Keratinocyte (primary cell): ENCODE results near the gene SUN5. TPM values are rescaled to one million over a fixed set of nuclear protein-coding genes. Genes with fewer than 3 reads are reported as not detected.

Source experiments
- DNase-seq: peaks from one replicate; pipeline ENCODE4 v3.0.0-alpha.2; 2011; ENCODE audit warnings: low read depth, missing footprints, low spot score
- FAIRE-seq: peaks from 2 replicates; lab custom pipeline; 2011; peaks lifted over from hg19 to GRCh38; lab: Jason Lieb, UNC
- H2AFZ ChIP-seq: 2 replicates; pipeline ENCODE4 v1.6.0; 2012; ENCODE audit warnings: low read length, control low read depth, inconsistent platforms; ENCODE audit not compliant: control insufficient read depth
- H3K27ac ChIP-seq: 2 replicates; pipeline ENCODE4 v1.5.1; 2011; ENCODE audit warnings: low read length; ENCODE audit not compliant: control insufficient read depth, insufficient read depth
- H3K27me3 ChIP-seq: 3 replicates; pipeline ENCODE4 v1.6.0; 2011; ENCODE audit warnings: low read length; ENCODE audit not compliant: control insufficient read depth, insufficient read depth; ENCODE audit errors: extremely low read depth
- H3K36me3 ChIP-seq, 2 experiments: 2 replicates in 1 of 2; 3 replicates in 1 of 2; pipeline ENCODE4 v1.5.1; 2011; ENCODE audit warnings: low read length in 2 of 2, mild to moderate bottlenecking in 1 of 2; ENCODE audit not compliant: control insufficient read depth in 2 of 2, insufficient read depth in 2 of 2; ENCODE audit errors: extremely low read depth in 1 of 2
- H3K4me1 ChIP-seq: 3 replicates; pipeline ENCODE4 v1.5.1; 2011; ENCODE audit warnings: low read length; ENCODE audit not compliant: control insufficient read depth, insufficient read depth; ENCODE audit errors: extremely low read depth
- H3K4me2 ChIP-seq: 3 replicates; pipeline ENCODE4 v1.6.0; 2011; ENCODE audit warnings: low read depth, low read length; ENCODE audit not compliant: control insufficient read depth, insufficient read depth; ENCODE audit errors: extremely low read depth
- H3K4me3 ChIP-seq, 3 experiments: fragments of 200-600 bp in 1 of 3; sonication (generic) in 1 of 3; 2 replicates in 2 of 3; 3 replicates in 1 of 3; pipeline ENCODE4 v1.5.1; 2011 to 2016; ENCODE audit warnings: low read length in 3 of 3, mild to moderate bottlenecking in 3 of 3, control low read depth in 2 of 3, inconsistent platforms in 1 of 3, low read depth in 1 of 3, mixed read lengths in 1 of 3, mixed run types in 1 of 3, moderate library complexity in 1 of 3; ENCODE audit not compliant: control insufficient read depth in 2 of 3, insufficient read depth in 2 of 3; ENCODE audit errors: extremely low read depth in 1 of 3
- H3K79me2 ChIP-seq: 2 replicates; pipeline ENCODE4 v1.6.0; 2012; ENCODE audit warnings: low read length; ENCODE audit not compliant: control insufficient read depth, insufficient read depth
- H3K9ac ChIP-seq: 3 replicates; pipeline ENCODE4 v1.6.0; 2011; ENCODE audit warnings: low read length; ENCODE audit not compliant: control insufficient read depth, insufficient read depth; ENCODE audit errors: extremely low read depth
- H3K9me1 ChIP-seq: 3 replicates; pipeline ENCODE4 v1.6.0; 2011; ENCODE audit warnings: low read length; ENCODE audit not compliant: control insufficient read depth, insufficient read depth; ENCODE audit errors: extremely low read depth
- H3K9me3 ChIP-seq: 2 replicates; pipeline ENCODE4 v1.5.1; 2012; ENCODE audit warnings: low read depth, low read length; ENCODE audit not compliant: control insufficient read depth
- H4K20me1 ChIP-seq: 3 replicates; pipeline ENCODE4 v1.6.0; 2011; ENCODE audit warnings: low read length; ENCODE audit not compliant: control insufficient read depth, insufficient read depth; ENCODE audit errors: extremely low read depth
- EZH2 ChIP-seq: IDR thresholded peaks from one replicate; pipeline ENCODE4 v1.6.1; 2012; ENCODE audit warnings: inconsistent platforms, mild to moderate bottlenecking, low read length, moderate library complexity
- dilution Hi-C: fragments of 300-500 bp; cut with MboI; formaldehyde crosslinking; loops from one replicate; pipeline ENCODE4 v1.7.0; 2020; ENCODE audit warnings: low sequenced_read_pairs; ENCODE audit not compliant: extremely low pct_ligation_motif_present
- polyA plus RNA-seq, 5 experiments: library from polyadenylated mRNA; depleted of rRNA in 3 of 5; stranded (reverse) in 3 of 5; stranded (forward) in 1 of 5; unstranded in 1 of 5; fragments of >200 nt; gene quantifications; 1 replicate in 1 of 5; 2 replicates in 3 of 5; 3 replicates in 1 of 5; pipeline versions ENCODE4 v1.2.1 to v1.2.3, GENCODE V29; 2011 to 2012; ENCODE audit warnings: missing spikeins in 2 of 5, low read depth in 1 of 5, low replicate concordance in 1 of 5
- TF ChIP-seq, protein P1 (sequence below), 3 experiments: IDR thresholded peaks in 1 of 3; conservative IDR thresholded peaks in 1 of 3; optimal IDR thresholded peaks in 1 of 3; 2 replicates in 2 of 3; 3 replicates in 1 of 3; pipeline versions ENCODE3 to v1.5.1; 2011; ENCODE audit warnings: low read length in 3 of 3, mild to moderate bottlenecking in 3 of 3, moderate library complexity in 2 of 3, control low read depth in 1 of 3, inconsistent platforms in 1 of 3; ENCODE audit not compliant: insufficient read depth in 2 of 3; ENCODE audit errors: extremely low read depth in 1 of 3

The SUN5 gene
- polyA plus RNA-seq, 1 donor (not counting 4 experiments of a cell fraction or from before 2014, with no cell fraction given): not detected

DNA sequence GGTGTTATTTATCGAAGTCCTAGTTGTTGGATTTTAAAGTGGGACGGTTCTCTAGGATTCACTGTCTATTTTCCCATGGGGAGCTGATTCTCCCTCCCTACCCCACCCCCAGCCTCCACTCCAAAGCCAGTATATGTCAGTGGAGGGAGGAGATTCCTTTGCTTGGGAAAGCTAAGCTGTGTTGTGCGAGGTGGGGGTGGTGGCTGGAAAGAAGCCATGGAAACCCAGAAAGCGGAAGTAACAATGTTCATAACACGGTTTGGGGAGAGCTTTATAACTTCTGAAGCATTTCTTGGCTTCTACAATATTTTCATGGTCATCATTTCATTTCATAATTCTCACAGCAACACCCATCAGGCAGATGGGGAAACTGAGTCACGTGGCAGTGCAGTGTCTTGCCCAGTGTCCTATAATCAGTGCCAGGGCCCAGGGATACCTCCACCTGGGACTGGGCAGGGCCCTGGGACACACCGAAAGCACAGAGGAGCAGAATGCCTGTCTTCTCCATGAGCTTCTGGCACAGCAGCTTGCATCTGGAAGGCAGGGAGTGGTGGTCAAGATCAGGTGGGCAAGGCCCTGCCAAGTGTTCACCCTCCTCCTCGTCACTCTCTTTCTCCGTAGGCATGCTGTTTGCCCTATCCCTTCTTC lies 4.5 kb downstream of the SUN5 start:
- no peak for DNase-seq
- Histone ChIP-seq H3K79me2 (no peaks in the 10 kb centered on the region), H4K20me1 (no peaks in the 10 kb centered on the region), H2AFZ (no peak overlapping the region), H3K9me3 (no peaks in the 10 kb centered on the region), H3K4me2 (no peak overlapping the region), H3K4me3 (no peak overlapping the region), H3K4me1 (no peaks in the 10 kb centered on the region), H3K9me1 (no peaks in the 10 kb centered on the region), H3K27ac (no peak overlapping the region), H3K36me3 (no peaks in the 10 kb centered on the region), H3K9ac (no peak overlapping the region), H3K27me3 (no peaks in the 10 kb centered on the region)
- dilution Hi-C loops: no loop called here
- FAIRE-seq: no peak
- TF ChIP-seq, protein P1, sequence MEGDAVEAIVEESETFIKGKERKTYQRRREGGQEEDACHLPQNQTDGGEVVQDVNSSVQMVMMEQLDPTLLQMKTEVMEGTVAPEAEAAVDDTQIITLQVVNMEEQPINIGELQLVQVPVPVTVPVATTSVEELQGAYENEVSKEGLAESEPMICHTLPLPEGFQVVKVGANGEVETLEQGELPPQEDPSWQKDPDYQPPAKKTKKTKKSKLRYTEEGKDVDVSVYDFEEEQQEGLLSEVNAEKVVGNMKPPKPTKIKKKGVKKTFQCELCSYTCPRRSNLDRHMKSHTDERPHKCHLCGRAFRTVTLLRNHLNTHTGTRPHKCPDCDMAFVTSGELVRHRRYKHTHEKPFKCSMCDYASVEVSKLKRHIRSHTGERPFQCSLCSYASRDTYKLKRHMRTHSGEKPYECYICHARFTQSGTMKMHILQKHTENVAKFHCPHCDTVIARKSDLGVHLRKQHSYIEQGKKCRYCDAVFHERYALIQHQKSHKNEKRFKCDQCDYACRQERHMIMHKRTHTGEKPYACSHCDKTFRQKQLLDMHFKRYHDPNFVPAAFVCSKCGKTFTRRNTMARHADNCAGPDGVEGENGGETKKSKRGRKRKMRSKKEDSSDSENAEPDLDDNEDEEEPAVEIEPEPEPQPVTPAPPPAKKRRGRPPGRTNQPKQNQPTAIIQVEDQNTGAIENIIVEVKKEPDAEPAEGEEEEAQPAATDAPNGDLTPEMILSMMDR (optimal IDR thresholded peaks at IDR 0.05 in 1 of 3, IDR thresholded peaks at IDR 0.05 in 1 of 3, conservative IDR thresholded peaks at IDR 0.05 in 1 of 3; ENCODE audit: extremely low read depth in 1 of 3, insufficient read depth in 2 of 3, low read length in 3 of 3): no peak
- no peak for TF ChIP-seq EZH2

DNA sequence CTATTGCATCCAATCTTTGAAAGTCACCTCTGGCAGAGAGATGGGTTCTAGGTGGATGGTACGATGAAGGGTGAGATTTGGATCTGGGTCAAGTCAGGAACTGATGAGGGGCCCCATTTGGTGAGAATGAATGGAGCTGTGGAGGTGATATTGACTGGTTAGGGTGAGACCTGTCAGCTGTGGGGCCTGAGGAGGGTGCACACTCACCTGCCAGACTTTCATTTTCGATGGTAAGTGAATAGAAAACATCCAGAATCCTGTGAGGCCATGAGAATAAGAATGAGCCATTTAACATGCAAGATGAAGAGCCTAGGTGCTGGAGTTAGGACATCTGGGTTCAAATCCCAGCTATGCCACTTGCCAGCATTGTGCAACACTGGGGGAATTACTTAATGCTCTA lies 6.8 kb downstream of the SUN5 start:
- TF ChIP-seq EZH2: no peak
- TF ChIP-seq, protein P1 (optimal IDR thresholded peaks at IDR 0.05 in 1 of 3, IDR thresholded peaks at IDR 0.05 in 1 of 3, conservative IDR thresholded peaks at IDR 0.05 in 1 of 3; ENCODE audit: extremely low read depth in 1 of 3, insufficient read depth in 2 of 3, low read length in 3 of 3): no peak
- H3K9me3 ChIP-seq: no peaks in the 10 kb centered on the region
- no peak overlapping the region for H3K9ac ChIP-seq
- H2AFZ ChIP-seq: no peak overlapping the region
- no peaks in the 10 kb centered on the region for H3K27me3 ChIP-seq
- no peaks in the 10 kb centered on the region for H3K4me1 ChIP-seq
- FAIRE-seq: no peak
- H3K79me2 ChIP-seq: no peaks in the 10 kb centered on the region
- no peak overlapping the region for H3K4me3 ChIP-seq
- no peak overlapping the region for H3K27ac ChIP-seq
- no peaks in the 10 kb centered on the region for H4K20me1 ChIP-seq
- no peaks in the 10 kb centered on the region for H3K9me1 ChIP-seq
- H3K4me2 ChIP-seq: no peak overlapping the region
- dilution Hi-C loops: no loop called here
- DNase-seq: no peak
- H3K36me3 ChIP-seq: no peaks in the 10 kb centered on the region
